ENCODE measurements around the gene ANO10.

ANO10 gene

GRCh38 chr3:43629741-43630140 is 7.9 kb upstream of the ANO10 start:
- H3K36me3 ChIP-seq (ENCODE audit: insufficient read depth, low read length), result no peaks in the 10 kb centered on the region
- H3F3A ChIP-seq (ENCODE audit: insufficient read depth, low read length), result no peaks in the 10 kb centered on the region
- TF ChIP-seq CTCF (IDR thresholded peaks at IDR 0.05; ENCODE audit: low read length), result no peak
- TF ChIP-seq EZH2 (IDR thresholded peaks at IDR 0.05; ENCODE audit: borderline replicate concordance, low read length), result no peak
- no peaks in the 10 kb centered on the region for H3K27me3 ChIP-seq (ENCODE audit: insufficient read depth, low read length)
- no peak overlapping the region for H3K27ac ChIP-seq (ENCODE audit: low read depth, low read length, poor library complexity, severe bottlenecking)
- no peaks in the 10 kb centered on the region for H3K9me3 ChIP-seq (ENCODE audit: low read length)
- no peak overlapping the region for H3K4me3 ChIP-seq (ENCODE audit: low read depth, low read length, poor library complexity, severe bottlenecking)
- H3K4me1 ChIP-seq (ENCODE audit: insufficient read depth, low read length, severe bottlenecking), result no peaks in the 10 kb centered on the region
- no peaks in the 10 kb centered on the region for H3K79me2 ChIP-seq (ENCODE audit: insufficient read depth, low read length)
- no peak overlapping the region for H3K9ac ChIP-seq (ENCODE audit: low read length)
- no peaks in the 10 kb centered on the region for H3K9me2 ChIP-seq (ENCODE audit: low read depth, low read length)
- no peaks in the 10 kb centered on the region for H4K20me1 ChIP-seq (ENCODE audit: insufficient read depth, low read length)
- no peak overlapping the region for H2AFZ ChIP-seq (ENCODE audit: low read length)
- H3K4me2 ChIP-seq (ENCODE audit: low read length), result no peak overlapping the region

GRCh38 chr3:43629257-43629656 is 7.4 kb upstream of the ANO10 start:
- no peaks in the 10 kb centered on the region for H3K4me1 ChIP-seq (ENCODE audit: insufficient read depth, low read length, severe bottlenecking)
- no peaks in the 10 kb centered on the region for H3K9me3 ChIP-seq (ENCODE audit: low read length)
- no peak overlapping the region for H3K9ac ChIP-seq (ENCODE audit: low read length)
- H3F3A ChIP-seq (ENCODE audit: insufficient read depth, low read length), result no peaks in the 10 kb centered on the region
- H3K9me2 ChIP-seq (ENCODE audit: low read depth, low read length), result no peaks in the 10 kb centered on the region
- H3K36me3 ChIP-seq (ENCODE audit: insufficient read depth, low read length), result no peaks in the 10 kb centered on the region
- H3K79me2 ChIP-seq (ENCODE audit: insufficient read depth, low read length), result no peaks in the 10 kb centered on the region
- H3K27ac ChIP-seq (ENCODE audit: low read depth, low read length, poor library complexity, severe bottlenecking), result no peak overlapping the region
- TF ChIP-seq EZH2 (IDR thresholded peaks at IDR 0.05; ENCODE audit: borderline replicate concordance, low read length), result no peak
- TF ChIP-seq CTCF (IDR thresholded peaks at IDR 0.05; ENCODE audit: low read length), result no peak
- H3K4me2 ChIP-seq (ENCODE audit: low read length), result no peak overlapping the region
- H2AFZ ChIP-seq (ENCODE audit: low read length), result no peak overlapping the region
- H3K4me3 ChIP-seq (ENCODE audit: low read depth, low read length, poor library complexity, severe bottlenecking), result no peak overlapping the region
- H3K27me3 ChIP-seq (ENCODE audit: insufficient read depth, low read length), result no peaks in the 10 kb centered on the region
- H4K20me1 ChIP-seq (ENCODE audit: insufficient read depth, low read length), result no peaks in the 10 kb centered on the region

GRCh38 chr3:43627360-43627759 is 5.5 kb upstream of the ANO10 start:
- Histone ChIP-seq H3K4me3 (ENCODE audit: low read depth, low read length, poor library complexity, severe bottlenecking) (no peak overlapping the region), H3K36me3 (ENCODE audit: insufficient read depth, low read length) (no peaks in the 10 kb centered on the region), H3K79me2 (ENCODE audit: insufficient read depth, low read length) (no peaks in the 10 kb centered on the region), H3K9me2 (ENCODE audit: low read depth, low read length) (no peaks in the 10 kb centered on the region), H4K20me1 (ENCODE audit: insufficient read depth, low read length) (no peaks in the 10 kb centered on the region), H3K9ac (ENCODE audit: low read length) (no peak overlapping the region), H3K9me3 (ENCODE audit: low read length) (no peaks in the 10 kb centered on the region), H3K27ac (ENCODE audit: low read depth, low read length, poor library complexity, severe bottlenecking) (no peak overlapping the region), H3K4me1 (ENCODE audit: insufficient read depth, low read length, severe bottlenecking) (peaks cover 4% of the 10 kb centered on the region), H3F3A (ENCODE audit: insufficient read depth, low read length) (no peaks in the 10 kb centered on the region), H3K4me2 (ENCODE audit: low read length) (no peak overlapping the region), H2AFZ (ENCODE audit: low read length) (no peak overlapping the region), H3K27me3 (ENCODE audit: insufficient read depth, low read length) (no peaks in the 10 kb centered on the region)
- TF ChIP-seq EZH2 (IDR thresholded peaks at IDR 0.05; ENCODE audit: borderline replicate concordance, low read length) (no peak), CTCF (IDR thresholded peaks at IDR 0.05; ENCODE audit: low read length) (no peak)

Measured in OCI-LY1 (cell line).